GM21447 (cell line): ENCODE results near the gene FAM72C.
"Not testable (repeated sequence)": the region's sequence is repeated elsewhere in the genome, so short reads cannot be mapped to it uniquely, and the experiment has no call there.

Experiments
- ATAC-seq: cut with Tn5 transposase; IDR thresholded peaks from one replicate; pipeline ENCODE4 v1.9.1; 2021; ENCODE audit not compliant: unreplicated experiment

Gene FAM72C

DNA sequence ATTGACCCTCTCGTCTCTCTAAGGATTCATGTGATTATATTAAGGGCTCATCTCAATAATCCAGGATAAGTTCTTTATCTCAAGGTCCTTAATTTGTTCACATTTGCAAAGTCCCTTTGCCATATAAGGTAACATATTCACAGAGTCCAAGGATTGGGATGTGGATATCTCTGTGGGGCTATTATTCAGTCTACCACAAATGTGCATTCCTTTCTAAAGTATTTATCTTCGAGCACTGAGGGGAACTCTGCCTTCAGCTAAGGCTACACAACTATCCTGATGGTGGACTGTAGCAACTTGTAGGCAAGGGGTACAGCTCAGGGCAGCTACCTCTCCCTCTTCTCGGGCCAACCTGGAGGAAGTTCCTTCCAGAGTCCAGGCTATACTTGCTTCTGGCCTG lies 53.2 kb downstream of the FAM72C start:
- ATAC-seq = not testable (repeated sequence)

DNA sequence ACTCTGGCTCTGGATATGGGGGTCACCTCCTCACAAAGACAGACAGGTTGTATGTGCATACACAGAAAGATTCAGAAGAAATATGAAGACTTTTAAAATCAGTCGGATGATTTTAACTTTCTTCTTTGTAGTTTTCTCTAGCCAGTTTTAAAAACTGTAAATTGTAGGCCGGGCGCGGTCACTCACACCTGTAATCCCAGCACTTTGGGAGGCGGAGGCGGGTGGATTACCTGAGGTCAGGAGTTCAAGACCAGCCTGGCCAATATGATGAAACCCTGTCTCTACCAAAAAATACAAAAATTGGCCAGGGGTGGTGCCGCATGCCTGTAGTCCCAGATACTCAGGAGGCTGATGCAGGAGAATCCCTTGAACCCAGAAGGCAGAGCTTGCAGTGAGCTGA lies 58.1 kb downstream of the FAM72C start:
- not testable (repeated sequence) for ATAC-seq
